Neural cell (in vitro differentiated cells): ENCODE measurements around the gene RASGRP4. TPM values are rescaled to one million over a fixed set of nuclear protein-coding genes. Genes with fewer than 3 reads are reported as not detected.

Experiments
- H2AFZ ChIP-seq: fragments of 200-600, 300-800 bp; sonication (generic), shearing (Covaris generic); 2 replicates; pipeline ENCODE4 v1.6.0; 2014; ENCODE audit warnings: low read depth, mild to moderate bottlenecking, antibody characterized with exemption, low read length, moderate library complexity
- H3F3A ChIP-seq: fragments of 200-600 bp; shearing (Covaris generic); 2 replicates; pipeline ENCODE4 v1.6.1; 2016; ENCODE audit warnings: mild to moderate bottlenecking, moderate library complexity, mixed read lengths, antibody characterized with exemption, low read length; ENCODE audit not compliant: insufficient read depth, poor library complexity, severe bottlenecking
- H3K27ac ChIP-seq: fragments of 200-600, 300-800 bp; sonication (generic), shearing (Covaris generic); 2 replicates; pipeline ENCODE4 v1.5.1; 2014; ENCODE audit warnings: mild to moderate bottlenecking, low read length, moderate library complexity
- H3K27me3 ChIP-seq: fragments of 300-800, 200-600 bp; sonication (generic), shearing (Covaris generic); 2 replicates; pipeline ENCODE4 v1.6.0; 2014; ENCODE audit warnings: mild to moderate bottlenecking, low read depth, low read length, moderate library complexity; ENCODE audit not compliant: insufficient read depth
- H3K36me3 ChIP-seq: fragments of 300-800, 200-600 bp; sonication (generic), shearing (Covaris generic); 2 replicates; pipeline ENCODE4 v1.5.1; 2014; ENCODE audit warnings: mild to moderate bottlenecking, antibody characterized with exemption, low read length, moderate library complexity; ENCODE audit not compliant: insufficient read depth
- H3K4me2 ChIP-seq: fragments of 300-800, 200-600 bp; sonication (generic), shearing (Covaris generic); 2 replicates; pipeline ENCODE4 v1.6.0; 2014; ENCODE audit warnings: mild to moderate bottlenecking, low read length
- H3K4me3 ChIP-seq: fragments of 300-800, 200-600 bp; sonication (generic), shearing (Covaris generic); 2 replicates; pipeline ENCODE4 v1.5.1; 2014; ENCODE audit warnings: mild to moderate bottlenecking, low read length, moderate library complexity
- H3K79me2 ChIP-seq: fragments of 200-600 bp; shearing (Covaris generic); replicated peaks from 2 replicates; pipeline ENCODE4 v1.6.0; 2014; ENCODE audit warnings: mild to moderate bottlenecking, low read length, moderate library complexity; ENCODE audit not compliant: insufficient read depth
- H3K9ac ChIP-seq: fragments of 300-800, 200-600 bp; sonication (generic), shearing (Covaris generic); 2 replicates; pipeline ENCODE4 v1.6.1; 2016; ENCODE audit warnings: mild to moderate bottlenecking, low read length, mixed read lengths
- H3K9me2 ChIP-seq: fragments of 200-600 bp; shearing (Covaris generic); 2 replicates; pipeline ENCODE4 v1.6.1; 2016; ENCODE audit warnings: mild to moderate bottlenecking, low read length, mixed read lengths; ENCODE audit not compliant: insufficient read depth
- H3K9me3 ChIP-seq: fragments of 200-600, 300-800 bp; sonication (generic), shearing (Covaris generic); 2 replicates; pipeline ENCODE4 v1.6.1; 2016; ENCODE audit warnings: mild to moderate bottlenecking, mixed run types, low read length, moderate library complexity, mixed read lengths
- H4K20me1 ChIP-seq: fragments of 200-600 bp; shearing (Covaris generic); 2 replicates; pipeline ENCODE4 v1.6.1; 2016; ENCODE audit warnings: mild to moderate bottlenecking, mixed run types; ENCODE audit not compliant: insufficient read depth
- EP300 ChIP-seq: fragments of 450-650 bp; conservative IDR thresholded peaks from 2 replicates; pipeline ENCODE4 v1.6.1; 2014; ENCODE audit warnings: antibody characterized with exemption, mild to moderate bottlenecking, moderate library complexity; ENCODE audit not compliant: poor library complexity, severe bottlenecking
- EZH2 ChIP-seq: fragments of 200-600, 300-800 bp; shearing (Covaris generic), sonication (generic); IDR thresholded peaks from 2 replicates; pipeline ENCODE4 v1.6.1; 2014; ENCODE audit warnings: antibody characterized with exemption, low read length, borderline replicate concordance, mild to moderate bottlenecking; ENCODE audit not compliant: insufficient read depth, poor library complexity, severe bottlenecking
- MXI1 ChIP-seq: fragments of 450-650 bp; conservative IDR thresholded peaks from 2 replicates; pipeline ENCODE4 v1.6.1; 2014; ENCODE audit warnings: antibody characterized with exemption, mild to moderate bottlenecking; ENCODE audit not compliant: poor library complexity, severe bottlenecking
- POLR2AphosphoS5 ChIP-seq: IDR thresholded peaks from 2 replicates; pipeline ENCODE4 v1.6.1; 2012
- RAD21 ChIP-seq: fragments of 450-650 bp; conservative IDR thresholded peaks from 2 replicates; pipeline ENCODE4 v1.6.1; 2014; ENCODE audit warnings: antibody characterized with exemption, mild to moderate bottlenecking, moderate library complexity
- SMC3 ChIP-seq: fragments of 450-650 bp; conservative IDR thresholded peaks from 2 replicates; pipeline ENCODE4 v1.6.1; 2014; ENCODE audit warnings: antibody characterized with exemption, mild to moderate bottlenecking, moderate library complexity; ENCODE audit not compliant: poor library complexity
- TAF1 ChIP-seq: IDR thresholded peaks from 2 replicates; pipeline ENCODE4 v1.6.1; 2012; ENCODE audit warnings: low read depth
- polyA plus RNA-seq: library from polyadenylated mRNA; depleted of rRNA; stranded (reverse); fragments of >200 nt; gene quantifications from 2 replicates; pipeline ENCODE4 v1.2.3, GENCODE V29; 2014
- TF ChIP-seq, protein P1 (sequence below): IDR thresholded peaks from 2 replicates; pipeline ENCODE4 v1.6.1; 2012; ENCODE audit warnings: borderline replicate concordance
- TF ChIP-seq, protein P2 (sequence below): fragments of 450-650 bp; IDR thresholded peaks from 2 replicates; pipeline ENCODE4 v1.5.1; 2014; ENCODE audit warnings: antibody characterized with exemption, mild to moderate bottlenecking, moderate library complexity; ENCODE audit not compliant: poor library complexity, severe bottlenecking

Gene RASGRP4
- polyA plus RNA-seq, 1 donor from 2014 or later, result not detected

DNA sequence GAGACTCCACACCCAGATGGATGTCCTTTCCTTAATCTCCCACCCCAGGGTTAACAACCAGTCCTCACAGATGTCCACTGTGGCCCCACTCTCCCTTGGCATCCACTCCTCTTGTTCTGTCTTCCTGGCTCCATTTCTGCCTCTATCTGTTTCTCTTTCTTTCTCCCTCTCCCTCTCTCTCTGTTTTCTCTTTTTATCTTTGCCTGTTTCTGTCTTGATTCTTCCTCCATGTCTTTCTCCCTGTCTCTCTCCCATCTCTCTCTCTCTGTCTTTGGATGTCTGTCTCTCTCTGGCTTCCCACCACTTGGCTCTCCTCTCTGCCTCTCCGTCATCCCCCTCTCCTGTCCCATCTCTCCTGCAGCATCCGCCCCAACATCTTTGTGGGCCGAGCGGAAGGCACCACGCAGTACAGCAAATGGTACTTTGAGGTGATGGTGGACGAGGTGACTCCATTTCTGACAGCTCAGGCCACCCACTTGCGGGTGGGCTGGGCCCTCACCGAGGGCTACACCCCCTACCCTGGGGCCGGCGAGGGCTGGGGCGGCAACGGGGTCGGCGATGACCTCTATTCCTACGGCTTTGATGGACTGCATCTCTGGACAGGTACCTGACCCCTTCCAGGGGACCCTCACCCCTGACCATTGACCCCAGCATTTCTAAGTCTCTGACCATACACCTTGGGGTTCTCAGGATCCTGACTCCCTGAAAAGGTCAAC lies 31.8 kb upstream of the RASGRP4 start:
- Histone ChIP-seq H3K36me3 (no peaks in the 10 kb centered on the region), H3K9me2 (no peaks in the 10 kb centered on the region), H2AFZ (no peak overlapping the region), H3K9me3 (no peaks in the 10 kb centered on the region), H3K27me3 (no peaks in the 10 kb centered on the region), H3F3A (no peaks in the 10 kb centered on the region), H3K79me2 (no peaks in the 10 kb centered on the region), H3K27ac (no peak overlapping the region), H3K4me3 (no peak overlapping the region), H3K9ac (no peak overlapping the region), H4K20me1 (no peaks in the 10 kb centered on the region), H3K4me2 (no peak overlapping the region)
- TF ChIP-seq EP300 (no peak), TAF1 (no peak), POLR2AphosphoS5 (no peak), MXI1 (no peak), RAD21 (no peak), SMC3 (no peak), EZH2 (no peak)
- TF ChIP-seq, protein P1, sequence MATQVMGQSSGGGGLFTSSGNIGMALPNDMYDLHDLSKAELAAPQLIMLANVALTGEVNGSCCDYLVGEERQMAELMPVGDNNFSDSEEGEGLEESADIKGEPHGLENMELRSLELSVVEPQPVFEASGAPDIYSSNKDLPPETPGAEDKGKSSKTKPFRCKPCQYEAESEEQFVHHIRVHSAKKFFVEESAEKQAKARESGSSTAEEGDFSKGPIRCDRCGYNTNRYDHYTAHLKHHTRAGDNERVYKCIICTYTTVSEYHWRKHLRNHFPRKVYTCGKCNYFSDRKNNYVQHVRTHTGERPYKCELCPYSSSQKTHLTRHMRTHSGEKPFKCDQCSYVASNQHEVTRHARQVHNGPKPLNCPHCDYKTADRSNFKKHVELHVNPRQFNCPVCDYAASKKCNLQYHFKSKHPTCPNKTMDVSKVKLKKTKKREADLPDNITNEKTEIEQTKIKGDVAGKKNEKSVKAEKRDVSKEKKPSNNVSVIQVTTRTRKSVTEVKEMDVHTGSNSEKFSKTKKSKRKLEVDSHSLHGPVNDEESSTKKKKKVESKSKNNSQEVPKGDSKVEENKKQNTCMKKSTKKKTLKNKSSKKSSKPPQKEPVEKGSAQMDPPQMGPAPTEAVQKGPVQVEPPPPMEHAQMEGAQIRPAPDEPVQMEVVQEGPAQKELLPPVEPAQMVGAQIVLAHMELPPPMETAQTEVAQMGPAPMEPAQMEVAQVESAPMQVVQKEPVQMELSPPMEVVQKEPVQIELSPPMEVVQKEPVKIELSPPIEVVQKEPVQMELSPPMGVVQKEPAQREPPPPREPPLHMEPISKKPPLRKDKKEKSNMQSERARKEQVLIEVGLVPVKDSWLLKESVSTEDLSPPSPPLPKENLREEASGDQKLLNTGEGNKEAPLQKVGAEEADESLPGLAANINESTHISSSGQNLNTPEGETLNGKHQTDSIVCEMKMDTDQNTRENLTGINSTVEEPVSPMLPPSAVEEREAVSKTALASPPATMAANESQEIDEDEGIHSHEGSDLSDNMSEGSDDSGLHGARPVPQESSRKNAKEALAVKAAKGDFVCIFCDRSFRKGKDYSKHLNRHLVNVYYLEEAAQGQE, result no peak
- TF ChIP-seq, protein P2, sequence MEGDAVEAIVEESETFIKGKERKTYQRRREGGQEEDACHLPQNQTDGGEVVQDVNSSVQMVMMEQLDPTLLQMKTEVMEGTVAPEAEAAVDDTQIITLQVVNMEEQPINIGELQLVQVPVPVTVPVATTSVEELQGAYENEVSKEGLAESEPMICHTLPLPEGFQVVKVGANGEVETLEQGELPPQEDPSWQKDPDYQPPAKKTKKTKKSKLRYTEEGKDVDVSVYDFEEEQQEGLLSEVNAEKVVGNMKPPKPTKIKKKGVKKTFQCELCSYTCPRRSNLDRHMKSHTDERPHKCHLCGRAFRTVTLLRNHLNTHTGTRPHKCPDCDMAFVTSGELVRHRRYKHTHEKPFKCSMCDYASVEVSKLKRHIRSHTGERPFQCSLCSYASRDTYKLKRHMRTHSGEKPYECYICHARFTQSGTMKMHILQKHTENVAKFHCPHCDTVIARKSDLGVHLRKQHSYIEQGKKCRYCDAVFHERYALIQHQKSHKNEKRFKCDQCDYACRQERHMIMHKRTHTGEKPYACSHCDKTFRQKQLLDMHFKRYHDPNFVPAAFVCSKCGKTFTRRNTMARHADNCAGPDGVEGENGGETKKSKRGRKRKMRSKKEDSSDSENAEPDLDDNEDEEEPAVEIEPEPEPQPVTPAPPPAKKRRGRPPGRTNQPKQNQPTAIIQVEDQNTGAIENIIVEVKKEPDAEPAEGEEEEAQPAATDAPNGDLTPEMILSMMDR, result no peak

DNA sequence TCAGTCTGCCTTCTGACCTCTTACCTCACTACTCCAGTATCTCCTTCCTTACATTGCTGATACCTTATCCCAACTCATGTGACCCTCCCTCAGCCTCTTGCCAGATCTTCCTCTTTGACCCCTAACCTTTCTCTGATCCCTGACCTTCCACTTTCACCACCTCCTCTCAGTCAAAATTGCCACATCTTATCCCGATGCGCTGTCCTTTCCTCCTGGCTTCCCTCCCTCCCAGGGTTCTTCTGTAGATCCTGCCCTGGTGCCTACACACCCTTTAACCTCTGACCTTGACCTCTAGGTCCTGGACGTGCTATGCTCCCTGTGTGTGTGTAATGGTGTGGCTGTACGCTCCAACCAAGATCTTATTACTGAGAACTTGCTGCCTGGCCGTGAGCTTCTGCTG lies 31.2 kb upstream of the RASGRP4 start:
- Histone ChIP-seq H3K4me3 (no peak overlapping the region), H2AFZ (no peak overlapping the region), H3F3A (no peaks in the 10 kb centered on the region), H3K9ac (no peak overlapping the region), H3K27ac (no peak overlapping the region), H3K79me2 (no peaks in the 10 kb centered on the region), H3K36me3 (no peaks in the 10 kb centered on the region), H3K9me2 (no peaks in the 10 kb centered on the region), H4K20me1 (no peaks in the 10 kb centered on the region), H3K4me2 (no peak overlapping the region), H3K27me3 (no peaks in the 10 kb centered on the region), H3K9me3 (no peaks in the 10 kb centered on the region)
- TF ChIP-seq SMC3 (no peak), TAF1 (no peak), MXI1 (no peak), POLR2AphosphoS5 (no peak), EZH2 (no peak)
